HepG2 (cell line): ENCODE measurements around the gene GFRA4. TPM values are rescaled to one million over a fixed set of nuclear protein-coding genes. Genes with fewer than 3 reads are reported as not detected.

Experiments used
- ATAC-seq: fragments of 200-7000 bp; cut with Tn5 transposase; 3 replicates; pipeline ENCODE4 v1.9.1; 2020; ENCODE audit warnings: mild to moderate bottlenecking, moderate library complexity
- BruUV-seq: library from RNA; stranded (reverse); fragments of 400-500 nt; replicated peaks from 2 replicates; lab custom pipeline; 2021; lab: Mats Ljungman, UMichigan
- CTCF ChIA-PET: fragments of 300-600 bp; formaldehyde crosslinking; extraction: SDS; loops from one replicate; lab custom pipeline; 2021; ENCODE audit warnings: low total read pairs, inconsistent platforms, low intra/inter-chr PET ratio; lab: Yijun Ruan, JAX
- POLR2A ChIA-PET: fragments of 350-600 bp; sonication (Branson Sonifier 250); formaldehyde crosslinking; loops from one replicate; lab custom pipeline; 2020; ENCODE audit warnings: antibody characterized with exemption, inconsistent platforms; lab: Yijun Ruan, JAX
- DNase-seq: peaks from one replicate; pipeline ENCODE4 v3.0.0-alpha.2; 2015; ENCODE audit warnings: low spot score
- FAIRE-seq: peaks from 3 replicates; lab custom pipeline; 2011; peaks lifted over from hg19 to GRCh38; lab: Jason Lieb, UNC
- H2AFZ ChIP-seq: one replicate; pipeline ENCODE4 v1.6.1; 2011; ENCODE audit warnings: low read length, inconsistent platforms
- H3K27ac ChIP-seq: fragments of 300-600 bp; 3 replicates; pipeline ENCODE4 v1.8.0; 2011; ENCODE audit warnings: mixed run types, mild to moderate bottlenecking, mixed read lengths, low read length, inconsistent platforms; ENCODE audit not compliant: insufficient read depth; ENCODE audit errors: extremely low read length
- H3K27me3 ChIP-seq, 2 experiments: fragments of 200-600 bp in 1 of 2; 2 replicates in 1 of 2; 3 replicates in 1 of 2; pipeline versions ENCODE4 v1.6.0 to v1.8.0; 2011; ENCODE audit warnings: low read length in 2 of 2, mild to moderate bottlenecking in 2 of 2, moderate library complexity in 2 of 2, inconsistent platforms in 1 of 2; ENCODE audit not compliant: insufficient read depth in 2 of 2, control insufficient read depth in 1 of 2
- H3K36me3 ChIP-seq, 2 experiments: fragments of 200-600 bp in 1 of 2; replicated peaks in 1 of 2; 2 replicates in 1 of 2; 3 replicates in 1 of 2; pipeline versions ENCODE4 v1.5.1 to v1.8.0; 2011; ENCODE audit warnings: low read length in 2 of 2, inconsistent platforms in 1 of 2; ENCODE audit not compliant: insufficient read depth in 2 of 2, control insufficient read depth in 1 of 2
- H3K4me1 ChIP-seq: 2 replicates; pipeline ENCODE4 v1.5.1; 2012; ENCODE audit warnings: low read length, inconsistent platforms; ENCODE audit not compliant: insufficient read depth
- H3K4me2 ChIP-seq: 2 replicates; pipeline ENCODE4 v1.6.0; 2011; ENCODE audit warnings: low read depth, low read length, inconsistent platforms
- H3K4me3 ChIP-seq, 3 experiments: fragments of 200-600 bp in 1 of 3; sonication (generic), shearing (Covaris generic) in 1 of 3; replicated peaks in 1 of 3; 2 replicates each; pipeline ENCODE4 v1.5.1; 2011 to 2016; ENCODE audit warnings: low read length in 3 of 3, inconsistent platforms in 2 of 3, low read depth in 2 of 3, mild to moderate bottlenecking in 2 of 3, control low read depth in 1 of 3, mixed read lengths in 1 of 3; ENCODE audit not compliant: insufficient read depth in 1 of 3
- H3K79me2 ChIP-seq: one replicate; pipeline ENCODE4 v1.6.1; 2011; ENCODE audit warnings: low read length, inconsistent platforms; ENCODE audit not compliant: insufficient read depth
- H3K9ac ChIP-seq: 2 replicates; pipeline ENCODE4 v1.6.0; 2011; ENCODE audit warnings: mild to moderate bottlenecking, low read depth, low read length, inconsistent platforms; ENCODE audit not compliant: insufficient read depth
- H3K9me3 ChIP-seq: 2 replicates; pipeline ENCODE4 v1.5.1; 2012; ENCODE audit warnings: mild to moderate bottlenecking, low read length
- H4K20me1 ChIP-seq: 2 replicates; pipeline ENCODE4 v1.6.0; 2011; ENCODE audit warnings: inconsistent platforms, mild to moderate bottlenecking, low read length, moderate library complexity; ENCODE audit not compliant: insufficient read depth
- FUBP1 ChIP-seq: sonication (generic); formaldehyde crosslinking; IDR thresholded peaks from 2 replicates; pipeline ENCODE4 v1.5.1; 2020; ENCODE audit warnings: missing genetic modification reagents, mild to moderate bottlenecking, borderline replicate concordance
- ZNF326 ChIP-seq: sonication (generic); formaldehyde crosslinking; IDR thresholded peaks from 2 replicates; pipeline ENCODE4 v1.4.0; 2020; ENCODE audit warnings: missing genetic modification reagents, borderline replicate concordance
- ZNF703 ChIP-seq: sonication (generic); formaldehyde crosslinking; IDR thresholded peaks from 2 replicates; pipeline ENCODE4 v1.5.1; 2020; ENCODE audit warnings: missing genetic modification reagents, mild to moderate bottlenecking, moderate library complexity, borderline replicate concordance
- WGBS: methylation state at CpG from one replicate; pipeline ENCODE4 v1.1.6; 2017; ENCODE audit warnings: low lambda C conversion rate; 5-methylcytosine and 5-hydroxymethylcytosine counted together
- in situ Hi-C: cut with HindIII; loops from 2 replicates; pipeline ENCODE4 v1.10.0; 2017; ENCODE audit warnings: low pct_unique_long_range_greater_than_20kb; ENCODE audit not compliant: extremely low pct_ligation_motif_present
- intact Hi-C: fragments of 100-400 bp; cut with micrococcal nuclease; formaldehyde crosslinking; loops from one replicate; pipeline ENCODE4 v1.10.0; 2022; ENCODE audit not compliant: unreplicated experiment
- polyA plus RNA-seq, 8 experiments: library from polyadenylated mRNA; depleted of rRNA in 3 of 8; stranded (reverse) in 7 of 8; unstranded in 1 of 8; fragments of >200 nt; fragmentation: Illumina TruSeq in 4 of 8; extraction: Trizol in 4 of 8; gene quantifications; 2 replicates each; pipeline versions ENCODE4 v1.2.1 to v1.2.3, GENCODE V29; 2011 to 2016; ENCODE audit warnings: low read depth in 4 of 8, missing spikeins in 1 of 8, mixed read lengths in 1 of 8; ENCODE audit not compliant: insufficient read depth in 1 of 8
- total RNA-seq, 5 experiments: library from RNA; depleted of rRNA; stranded (reverse); fragments of >200 nt; fragmentation: Illumina TruSeq; extraction: Trizol; gene quantifications; 2 replicates each; pipeline ENCODE4 v1.2.3, GENCODE V29; 2016; ENCODE audit warnings: low read depth in 1 of 5
- TF ChIP-seq, protein P1 (sequence below): sonication (generic); formaldehyde crosslinking; IDR thresholded peaks from 2 replicates; pipeline ENCODE4 v1.4.0; 2020; ENCODE audit warnings: missing genetic modification reagents

GFRA4 gene
- total and polyA plus RNA-seq, 2 of the 13 experiments (the other 11 are each of a cell fraction or from before 2014, with no cell fraction given), result not detected

DNA sequence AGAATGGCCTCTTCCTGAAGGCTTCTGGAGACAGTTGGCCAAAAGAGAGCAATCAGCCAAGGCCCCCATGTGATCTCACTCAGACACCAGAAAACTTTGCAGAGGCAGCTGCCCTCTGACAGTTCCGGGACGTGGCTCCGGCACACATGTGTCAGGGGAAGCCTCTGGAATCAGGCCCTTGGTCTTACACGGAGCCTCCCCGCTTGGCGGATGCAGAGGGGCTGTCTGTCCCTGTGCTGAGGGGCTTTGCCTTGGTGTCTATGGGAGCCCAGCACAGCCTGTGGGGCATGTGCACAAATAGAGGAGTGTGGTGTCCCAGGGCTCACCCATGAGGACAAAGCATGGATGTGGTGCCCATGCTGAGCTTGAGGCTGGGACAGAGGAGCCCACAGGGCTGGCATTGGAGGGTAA is 35.4 kb upstream of the GFRA4 start:
- CTCF ChIA-PET, result no interaction called here
- peaks cover 5% of the 10 kb centered on the region; the same call in 1 of the 2 replicates for H3K9me3 ChIP-seq
- intact Hi-C loops, result no loop called here
- POLR2A ChIA-PET, result interaction anchor here (0.6 kb wide), 1 partner anchor 36 kb away, joined by 3 read pairs; no protein-coding TSS in a partner anchor
- 37% methylated on average over 6 of the region's 6 CpGs for WGBS
- DNase-seq (no peak), ATAC-seq (peak; percentile 2; the same call in 1 of the 3 replicates), FAIRE-seq (no peak)
- in situ Hi-C loops, result no loop called here
- no peak overlapping the region for H3K4me2 ChIP-seq
- no peaks in the 10 kb centered on the region for H3K79me2 ChIP-seq
- H3K36me3 ChIP-seq, result no peaks in the 10 kb centered on the region
- H3K4me3 ChIP-seq, result no peak overlapping the region
- H3K9ac ChIP-seq, result no peak overlapping the region
- H4K20me1 ChIP-seq, result no peaks in the 10 kb centered on the region
- no peak overlapping the region for H3K27ac ChIP-seq
- no TSS peak for BruUV-seq
- H3K27me3 ChIP-seq, result peaks cover 21 to 52% of the 10 kb centered on the region in 2 experiments; a peak in 3 of 5 replicates
- H2AFZ ChIP-seq, result no peak overlapping the region
- peaks cover 24% of the 10 kb centered on the region for H3K4me1 ChIP-seq
- TF ChIP-seq, protein P1, sequence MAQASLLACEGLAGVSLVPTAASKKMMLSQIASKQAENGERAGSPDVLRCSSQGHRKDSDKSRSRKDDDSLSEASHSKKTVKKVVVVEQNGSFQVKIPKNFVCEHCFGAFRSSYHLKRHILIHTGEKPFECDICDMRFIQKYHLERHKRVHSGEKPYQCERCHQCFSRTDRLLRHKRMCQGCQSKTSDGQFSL (CRISPR knock-in tag), result no peak
- no peak for TF ChIP-seq FUBP1 (CRISPR knock-in tag)
- no peak for TF ChIP-seq ZNF703 (CRISPR knock-in tag)
- no peak for TF ChIP-seq ZNF326 (CRISPR knock-in tag)
